Upper lobe of left lung (tissue), 6 donors: Measurements from ENCODE around the gene FCN3. TPM values are rescaled to one million over a fixed set of nuclear protein-coding genes. Genes with fewer than 3 reads are reported as not detected.

Experiments
- ATAC-seq, 2 donors: fragments of 200-7000 bp; cut with Tn5 transposase; one replicate each; pipeline ENCODE4 v1.9.1; 2022; ENCODE audit warnings: mild to moderate bottlenecking in 2 of 2, moderate library complexity in 2 of 2; ENCODE audit not compliant: low FRiP score in 2 of 2
- DNase-seq, 2 donors: peaks; one replicate each; pipeline ENCODE4 v3.0.0-alpha.2; 2019 to 2020
- H3K27ac ChIP-seq, 4 donors: fragments of 200-600 bp; sonication (generic); one replicate each; pipeline ENCODE4 v1.5.1; 2016 to 2019
- H3K27me3 ChIP-seq, 4 donors: fragments of 200-600 bp; sonication (generic); one replicate each; pipeline ENCODE4 v1.5.1; 2017 to 2019
- H3K36me3 ChIP-seq, 4 donors: fragments of 200-600 bp; sonication (generic); one replicate each; pipeline ENCODE4 v1.5.1; 2016 to 2019
- H3K4me1 ChIP-seq, 4 donors: fragments of 200-600 bp; sonication (generic); one replicate each; pipeline ENCODE4 v1.5.1; 2018 to 2019
- H3K4me3 ChIP-seq, 4 donors: fragments of 200-600 bp; sonication (generic); one replicate each; pipeline ENCODE4 v1.5.1; 2017 to 2019; ENCODE audit warnings: mild to moderate bottlenecking in 2 of 4, moderate library complexity in 1 of 4
- H3K9me3 ChIP-seq, 4 donors: fragments of 200-600 bp; sonication (generic); one replicate each; pipeline ENCODE4 v1.5.1; 2018 to 2019
- CTCF ChIP-seq, 6 experiments: fragments of 450-650 bp in 4 of 6; fragments of 200-600 bp in 2 of 6; sonication (generic) in 2 of 6; IDR thresholded peaks; one replicate each; pipeline ENCODE4 v1.5.1; 2016 to 2019; ENCODE audit warnings: antibody characterized with exemption in 6 of 6
- EP300 ChIP-seq, 4 donors: sonication (generic); formaldehyde crosslinking; IDR thresholded peaks; one replicate each; pipeline ENCODE4 v1.5.1; 2017; ENCODE audit warnings: antibody characterized with exemption in 4 of 4, control low read depth in 2 of 4
- POLR2A ChIP-seq, 4 donors: fragments of 450-650 bp; IDR thresholded peaks; one replicate each; pipeline ENCODE4 v1.5.1; 2016 to 2017; ENCODE audit warnings: antibody characterized with exemption in 4 of 4, mild to moderate bottlenecking in 2 of 4
- POLR2AphosphoS5 ChIP-seq, 2 donors: sonication (generic); formaldehyde crosslinking; IDR thresholded peaks; one replicate each; pipeline ENCODE4 v1.5.1; 2017; ENCODE audit warnings: antibody characterized with exemption in 2 of 2
- WGBS, 2 donors: methylation state at CpG; one replicate each; pipeline ENCODE4 v1.1.5; 2017 to 2018; 5-methylcytosine and 5-hydroxymethylcytosine counted together
- total RNA-seq, 6 donors: library from RNA; depleted of rRNA in 4 of 6; stranded (reverse); fragments of >200 nt in 4 of 6; gene quantifications; one replicate each; pipeline versions ENCODE4 v1.1.0 to v1.2.1, GENCODE V29; 2016 to 2021
- donor health status: DM: no; HTN: no; CAD: no; lungs with moderate emphysema.
- donor health status: DM: no; HTN: yes; CAD: no; lungs with severe emphysema.

Gene FCN3
- total RNA-seq, 6 donors from 2014 or later: 145 to 1,319 (median 555) TPM

- Histone ChIP-seq H3K36me3 (peaks cover 20 to 48% (median 34%) of the 10 kb centered on the region in 4 donors), H3K27me3 (no peaks in the 10 kb centered on the region), H3K4me1 (peaks cover 38 to 64% (median 46%) of the 10 kb centered on the region in 4 donors), H3K27ac (peak overlapping the region; percentile 46 to 82 (median 72)), H3K4me3 (no peak overlapping the region), H3K9me3 (no peaks in the 10 kb centered on the region)
- TF ChIP-seq EP300 (IDR thresholded peaks at IDR 0.05) (no peak), CTCF (IDR thresholded peaks at IDR 0.05) (no peak), POLR2AphosphoS5 (IDR thresholded peaks at IDR 0.05) (no peak), POLR2A (IDR thresholded peaks at IDR 0.05) (no peak)
- ATAC-seq (no peak), DNase-seq (no peak)
- WGBS, 2 donors: 54 to 59% methylated on average over 6 to 13 of the region's 13 CpGs
Measured at GRCh38 chr1:27405074-27405473, 30.4 kb upstream of the FCN3 start.

- Histone ChIP-seq H3K4me3 (no peak overlapping the region), H3K4me1 (peaks cover 38 to 74% (median 46%) of the 10 kb centered on the region in 4 donors), H3K27ac (peak overlapping the region; percentile 46 to 82 (median 72)), H3K36me3 (peaks cover 16 to 39% (median 25%) of the 10 kb centered on the region in 4 donors), H3K9me3 (no peaks in the 10 kb centered on the region), H3K27me3 (no peaks in the 10 kb centered on the region)
- no peak for TF ChIP-seq POLR2AphosphoS5 (IDR thresholded peaks at IDR 0.05)
- no peak for TF ChIP-seq POLR2A (IDR thresholded peaks at IDR 0.05)
- TF ChIP-seq EP300 (IDR thresholded peaks at IDR 0.05): no peak
- no peak for TF ChIP-seq CTCF (IDR thresholded peaks at IDR 0.05)
- no peak for ATAC-seq
- no peak for DNase-seq
Measured at GRCh38 chr1:27403931-27404330, 29.3 kb upstream of the FCN3 start.

DNA sequence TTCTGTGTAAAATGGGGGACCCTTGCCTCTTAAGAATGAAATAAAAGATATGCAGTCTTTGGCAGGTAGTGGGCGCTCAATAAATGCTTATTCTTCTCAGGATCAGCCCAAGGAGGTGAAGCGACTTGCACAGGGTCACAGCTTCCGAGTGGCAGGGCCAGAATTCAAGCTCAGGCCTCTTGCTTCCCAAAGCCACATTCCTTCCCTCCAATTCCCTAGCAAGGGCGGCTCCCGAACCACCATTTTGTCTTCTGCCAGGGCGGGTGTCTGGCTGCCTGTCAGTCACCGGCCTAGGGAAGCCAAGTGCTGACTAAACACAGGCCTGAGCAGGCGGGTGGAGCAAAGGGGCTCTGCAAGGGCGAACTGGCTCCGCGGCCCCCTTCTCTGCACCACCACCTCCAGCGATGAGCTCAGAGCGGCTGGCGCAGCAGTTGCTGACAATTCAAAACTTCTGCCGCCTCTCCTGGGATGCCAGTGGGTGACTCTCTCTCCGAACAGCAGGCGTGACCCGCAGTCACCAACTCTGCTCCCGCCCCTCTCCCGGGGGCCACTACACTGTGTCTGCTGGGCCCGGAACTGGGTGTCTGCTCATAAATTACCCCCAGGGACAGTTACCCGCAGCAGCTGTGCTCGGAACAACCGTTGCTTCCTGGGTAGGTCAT, 28.6 kb upstream of the FCN3 start:
- Histone ChIP-seq H3K4me3 (no peak overlapping the region), H3K36me3 (peaks cover 15 to 32% (median 18%) of the 10 kb centered on the region in 4 donors), H3K4me1 (peaks cover 38 to 74% (median 46%) of the 10 kb centered on the region in 4 donors), H3K27ac (peak overlapping the region; percentile 46 to 82 (median 72)), H3K9me3 (no peaks in the 10 kb centered on the region), H3K27me3 (no peaks in the 10 kb centered on the region)
- DNase-seq: peak in 1 of 2 donors; percentile 75
- 61% methylated on average over 8 to 24 of the region's 24 CpGs for WGBS, 2 donors
- TF ChIP-seq POLR2A (IDR thresholded peaks at IDR 0.05) (no peak), CTCF (IDR thresholded peaks at IDR 0.05) (peak in 1 of 6 experiments; percentile 15), POLR2AphosphoS5 (IDR thresholded peaks at IDR 0.05) (peak in 1 of 2 donors; percentile 33)
- peak; percentile 26 to 77 for ATAC-seq

- Histone ChIP-seq H3K9me3 (no peaks in the 10 kb centered on the region), H3K27me3 (no peaks in the 10 kb centered on the region), H3K4me1 (peaks cover 41 to 74% (median 47%) of the 10 kb centered on the region in 4 donors), H3K36me3 (peaks cover 7 to 23% (median 10%) of the 10 kb centered on the region in 4 donors), H3K4me3 (no peak overlapping the region), H3K27ac (peak overlapping the region; percentile 46 to 82 (median 72))
- peak; percentile 43 to 78 for ATAC-seq
- 15 to 18% methylated on average over 7 to 8 of the region's 8 CpGs for WGBS, 2 donors
- peak in 1 of 2 donors; percentile 90 for DNase-seq
- peak in 1 of 4 donors; percentile 22 for TF ChIP-seq POLR2A (IDR thresholded peaks at IDR 0.05)
- TF ChIP-seq POLR2AphosphoS5 (IDR thresholded peaks at IDR 0.05): peak; percentile 71 to 76
- TF ChIP-seq CTCF (IDR thresholded peaks at IDR 0.05): peak; percentile 54 to 85 (median 74)
- peak in 1 of 4 donors; percentile 27 for TF ChIP-seq EP300 (IDR thresholded peaks at IDR 0.05)
Measured at GRCh38 chr1:27402349-27402754, 27.7 kb upstream of the FCN3 start.
